BE2C (cell line): ENCODE data around the gene RFX1.
A peak's percentile ranks its signal among the peaks of the same experiment; 100 is the strongest.

Experiments used
- DNase-seq: peaks from one replicate; pipeline ENCODE4 v3.0.0-alpha.2; 2020
- H3K27me3 ChIP-seq: fragments of 250-450 bp; sonication (Bioruptor Pico); 2 replicates; pipeline ENCODE4 v1.5.1; 2020; ENCODE audit warnings: mild to moderate bottlenecking
- H3K36me3 ChIP-seq: fragments of 250-450 bp; sonication (Bioruptor Pico); 2 replicates; pipeline ENCODE4 v1.5.1; 2020; ENCODE audit warnings: mild to moderate bottlenecking
- H3K4me1 ChIP-seq: fragments of 250-450 bp; sonication (Bioruptor Pico); 2 replicates; pipeline ENCODE4 v1.5.1; 2020
- H3K4me3 ChIP-seq: 2 replicates; pipeline ENCODE4 v1.5.1; 2011; ENCODE audit warnings: low read depth, low read length
- H3K9me3 ChIP-seq: fragments of 250-450 bp; sonication (Bioruptor Pico); 2 replicates; pipeline ENCODE4 v1.5.1; 2020
- CTCF ChIP-seq: IDR thresholded peaks from 2 replicates; pipeline ENCODE4 v1.5.1; 2012; ENCODE audit warnings: mild to moderate bottlenecking, low read depth, low read length

RFX1 gene

GRCh38 chr19:13937479-13938300 is 68.4 kb downstream of the RFX1 start:
- no peak overlapping the region for H3K4me3 ChIP-seq
- no peak for TF ChIP-seq CTCF
- no peaks in the 10 kb centered on the region for H3K36me3 ChIP-seq
- H3K9me3 ChIP-seq: no peaks in the 10 kb centered on the region
- DNase-seq: no peak
- no peaks in the 10 kb centered on the region for H3K27me3 ChIP-seq
- H3K4me1 ChIP-seq: peaks cover 3% of the 10 kb centered on the region; the same call in 1 of the 2 replicates

DNA sequence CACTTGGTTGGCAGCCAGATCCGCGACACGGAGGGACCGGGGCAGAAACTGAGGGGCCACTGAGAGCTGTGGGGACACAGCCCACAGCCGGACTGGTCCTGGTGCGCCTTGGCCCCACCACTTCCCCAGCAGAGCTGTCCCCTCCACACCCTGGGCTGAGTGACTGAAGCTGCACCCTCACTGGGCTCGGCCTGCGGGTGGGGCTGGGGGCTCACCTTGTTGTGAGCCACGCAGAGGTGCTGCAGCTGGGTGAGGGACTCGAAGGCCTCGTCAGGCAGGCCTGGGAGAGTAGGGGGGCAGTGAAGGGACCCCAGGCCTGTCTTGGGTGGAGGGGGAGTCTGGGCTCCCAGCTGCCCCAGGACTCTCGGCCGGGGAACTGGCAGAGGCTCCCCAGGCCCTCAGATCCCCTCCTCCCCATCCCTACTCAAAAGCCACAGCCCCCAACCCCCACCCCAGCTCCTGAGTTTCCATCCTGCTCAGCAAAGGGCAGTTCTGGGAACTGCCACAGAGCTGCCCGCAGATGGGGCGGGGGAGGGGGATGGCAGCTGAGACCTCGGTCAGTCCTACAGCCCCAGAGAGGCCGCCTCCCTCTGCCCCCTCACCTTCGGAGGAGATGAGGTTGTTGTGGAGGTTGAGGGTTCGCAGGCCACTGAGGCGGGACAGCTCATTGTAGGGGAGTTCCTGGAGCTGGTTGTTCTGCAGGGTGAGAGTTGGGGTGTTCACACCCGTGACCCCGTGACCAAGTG is 70.2 kb downstream of the RFX1 start:
- no peaks in the 10 kb centered on the region for H3K27me3 ChIP-seq
- TF ChIP-seq CTCF: no peak
- H3K4me1 ChIP-seq: peaks cover 3% of the 10 kb centered on the region; the same call in 1 of the 2 replicates
- no peaks in the 10 kb centered on the region for H3K36me3 ChIP-seq
- no peak overlapping the region for H3K4me3 ChIP-seq
- no peaks in the 10 kb centered on the region for H3K9me3 ChIP-seq
- peak; percentile 45 for DNase-seq

- Histone ChIP-seq H3K27me3 (no peaks in the 10 kb centered on the region), H3K4me3 (no peak overlapping the region), H3K4me1 (peaks cover 3% of the 10 kb centered on the region; the same call in 1 of the 2 replicates), H3K9me3 (no peaks in the 10 kb centered on the region), H3K36me3 (no peaks in the 10 kb centered on the region)
- no peak for TF ChIP-seq CTCF
- no peak for DNase-seq
These were observed 71.4 kb downstream of the RFX1 start for GRCh38 chr19:13934785-13935109.

- no peaks in the 10 kb centered on the region for H3K9me3 ChIP-seq
- H3K36me3 ChIP-seq: no peaks in the 10 kb centered on the region
- peaks cover 3% of the 10 kb centered on the region; the same call in 1 of the 2 replicates for H3K4me1 ChIP-seq
- no peak overlapping the region for H3K4me3 ChIP-seq
- no peak for DNase-seq
- TF ChIP-seq CTCF: no peak
- H3K27me3 ChIP-seq: no peaks in the 10 kb centered on the region
These were observed 73.2 kb downstream of the RFX1 start for GRCh38 chr19:13932911-13933393.

DNA sequence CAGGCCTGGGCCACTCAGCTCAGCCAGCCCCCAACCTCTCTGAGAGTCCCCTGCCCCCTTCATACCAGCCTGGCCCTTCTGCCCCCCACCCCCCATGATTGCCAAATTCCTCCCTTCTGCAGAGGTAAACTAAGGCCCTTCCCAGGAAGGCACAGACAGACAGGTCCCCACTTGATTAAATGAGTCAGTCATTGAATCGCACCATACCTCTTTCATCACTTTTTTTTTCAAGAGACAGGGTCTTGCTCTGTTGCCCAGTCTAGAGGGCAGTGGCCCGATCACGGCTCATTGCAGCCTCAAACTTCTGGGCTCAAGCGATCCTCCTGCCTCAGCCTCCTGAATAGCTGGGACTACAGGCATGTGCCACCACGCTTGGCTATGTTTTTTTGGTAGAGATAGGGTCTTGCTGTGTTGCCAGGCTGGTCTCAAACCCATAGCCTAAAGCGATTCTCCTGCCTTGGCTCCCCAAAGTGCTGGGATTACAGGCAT is 73.9 kb downstream of the RFX1 start:
- no peaks in the 10 kb centered on the region for H3K27me3 ChIP-seq
- H3K9me3 ChIP-seq: no peaks in the 10 kb centered on the region
- DNase-seq: no peak
- TF ChIP-seq CTCF: no peak
- H3K4me3 ChIP-seq: no peak overlapping the region
- H3K4me1 ChIP-seq: no peaks in the 10 kb centered on the region
- H3K36me3 ChIP-seq: no peaks in the 10 kb centered on the region
